Hematopoietic multipotent progenitor cell treated with erythropoietin and hydrocortisone succinate and interleukin-3 and kit ligand, for 15 days (in vitro differentiated cells): ENCODE measurements around the gene ASF1B.
A peak's percentile ranks its signal among the peaks of the same experiment; 100 is the strongest.

Experiments
- DNase-seq: peaks from one replicate; pipeline ENCODE4 v3.0.0-alpha.2; 2015; ENCODE audit warnings: low spot score

ASF1B gene

DNA sequence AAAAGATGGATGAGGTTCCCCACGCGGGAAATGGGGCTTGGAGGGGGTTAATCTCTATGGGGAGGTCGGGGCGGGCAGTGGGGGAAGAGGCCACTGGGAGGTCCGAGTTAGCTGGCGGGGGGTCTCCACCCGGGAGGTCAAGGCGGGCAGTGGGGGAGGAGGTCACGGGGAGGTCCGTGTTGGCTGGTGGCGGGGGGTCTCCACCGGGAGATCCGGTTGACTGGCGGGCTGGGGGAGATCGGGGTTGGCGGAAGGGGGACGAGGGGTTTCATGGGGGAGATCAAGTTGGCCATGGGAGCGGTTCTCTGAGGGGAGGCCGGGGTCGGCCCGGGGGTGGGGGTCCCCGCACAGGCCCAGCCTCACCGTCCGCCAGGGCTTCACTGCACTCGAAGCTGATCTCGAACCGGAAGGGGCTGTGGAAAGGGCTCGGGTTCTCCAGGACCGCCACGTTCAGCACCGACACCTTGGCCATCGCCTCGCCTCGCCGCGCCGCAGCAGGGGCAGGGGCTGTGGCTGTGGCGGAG lies 342 bp downstream of the ASF1B start:
- no peak for DNase-seq

- no peak for DNase-seq
Measured at GRCh38 chr19:14135355-14135754, 1.0 kb downstream of the ASF1B start.

DNA sequence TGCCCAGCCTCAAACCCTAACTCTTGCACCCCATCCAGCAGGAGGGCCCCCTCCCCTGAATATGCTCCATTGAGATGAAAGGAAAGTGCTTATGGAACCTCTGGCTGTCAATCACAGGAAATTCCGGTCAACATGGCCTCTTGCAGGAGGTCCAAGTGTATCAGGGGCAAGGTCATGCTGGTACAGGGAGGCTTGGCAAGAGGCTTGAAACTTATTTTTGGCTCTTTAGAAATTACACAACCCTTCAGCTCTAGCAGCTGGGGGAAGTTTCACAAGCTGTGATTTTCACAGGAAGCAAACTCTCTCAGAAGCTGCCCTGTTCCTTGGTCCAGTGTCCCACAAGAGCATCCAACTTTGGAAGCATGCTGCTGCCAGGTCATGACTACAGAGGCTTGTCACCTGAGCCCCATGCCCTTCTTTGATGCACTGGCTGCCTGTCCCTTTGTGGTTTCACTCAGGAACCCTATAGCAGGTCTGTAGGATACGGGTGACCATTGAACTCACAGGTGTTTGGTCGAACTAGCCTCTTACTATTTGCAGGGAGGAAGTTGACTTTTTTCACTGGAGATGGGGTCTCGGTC lies 8.4 kb downstream of the ASF1B start:
- DNase-seq, result no peak

GRCh38 chr19:14127176-14127575 lies 9.2 kb downstream of the ASF1B start:
- DNase-seq, result no peak

DNA sequence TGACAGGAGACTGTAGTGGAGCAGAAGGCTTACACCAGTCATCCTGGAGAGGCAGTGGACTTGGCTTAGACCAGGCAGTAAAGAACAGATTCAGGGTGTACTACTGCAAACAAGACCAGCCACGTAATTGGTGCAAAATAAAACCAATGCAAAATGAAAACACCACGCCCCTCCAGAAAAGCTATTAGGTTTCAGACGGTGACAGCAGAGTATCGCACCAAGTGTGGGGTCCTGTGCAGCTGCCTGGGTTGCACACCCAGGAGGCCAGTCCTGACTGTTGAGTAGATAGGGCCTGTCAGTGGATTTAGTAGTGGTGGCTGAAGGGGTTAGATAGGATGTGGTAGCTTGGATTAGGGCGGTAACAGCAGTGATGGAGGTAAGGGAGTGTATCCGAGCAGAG lies 13.5 kb downstream of the ASF1B start:
- no peak for DNase-seq

DNA sequence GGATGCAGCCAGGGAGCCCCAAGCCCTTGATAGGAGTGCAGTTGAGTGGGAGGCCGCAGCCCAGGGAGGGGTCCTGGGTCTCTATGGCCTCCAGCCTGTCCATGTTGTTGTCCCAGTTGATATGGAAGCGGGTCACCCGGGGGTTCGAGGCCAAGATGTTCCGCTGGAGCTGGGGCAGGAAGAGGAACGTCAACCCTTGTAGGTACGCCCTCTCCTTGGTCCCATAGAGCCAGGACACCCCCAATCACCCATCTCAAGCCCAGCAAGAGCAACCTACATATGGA lies 15.9 kb downstream of the ASF1B start:
- DNase-seq, result no peak

DNA sequence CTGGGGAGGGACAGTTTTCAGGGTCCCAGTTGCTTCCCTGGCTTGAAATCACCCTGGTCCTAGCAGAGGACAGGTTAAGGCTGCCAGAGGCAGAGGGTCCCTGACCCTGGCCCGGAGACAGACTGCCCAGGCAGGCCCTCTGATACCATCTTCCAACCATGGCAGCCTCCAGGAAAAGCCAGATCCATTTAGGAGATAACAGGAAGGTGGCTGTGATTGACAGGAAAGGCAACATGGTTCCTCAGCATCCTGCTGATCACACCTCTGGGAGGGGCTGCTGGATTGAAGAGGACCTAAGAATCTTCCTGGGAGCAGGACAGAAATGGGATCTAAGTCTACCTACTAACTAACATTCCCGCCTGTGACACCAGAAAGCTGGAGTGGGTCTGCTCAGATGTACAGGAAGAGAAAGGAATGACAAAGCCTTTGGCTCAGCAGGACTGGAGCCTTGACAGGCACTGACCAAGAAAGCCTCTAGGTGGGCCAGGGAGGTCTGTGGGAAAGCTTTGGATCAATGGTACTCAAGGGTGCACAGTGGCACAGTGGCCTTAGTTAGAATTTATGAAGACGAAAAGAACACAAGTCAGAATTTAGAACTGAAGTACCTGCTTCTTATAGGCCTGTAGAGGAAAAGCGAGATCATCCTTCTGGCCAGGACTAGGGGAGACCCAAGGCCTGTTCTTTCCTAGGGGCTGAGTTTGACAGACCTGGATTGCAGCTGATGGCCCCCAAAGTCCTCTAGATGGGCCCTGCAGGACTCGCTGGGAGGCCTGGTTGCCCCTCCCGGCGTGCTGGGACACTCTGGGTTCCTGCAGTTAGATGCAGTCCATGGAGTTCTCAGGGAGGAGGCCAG lies 16.5 kb downstream of the ASF1B start:
- no peak for DNase-seq

DNA sequence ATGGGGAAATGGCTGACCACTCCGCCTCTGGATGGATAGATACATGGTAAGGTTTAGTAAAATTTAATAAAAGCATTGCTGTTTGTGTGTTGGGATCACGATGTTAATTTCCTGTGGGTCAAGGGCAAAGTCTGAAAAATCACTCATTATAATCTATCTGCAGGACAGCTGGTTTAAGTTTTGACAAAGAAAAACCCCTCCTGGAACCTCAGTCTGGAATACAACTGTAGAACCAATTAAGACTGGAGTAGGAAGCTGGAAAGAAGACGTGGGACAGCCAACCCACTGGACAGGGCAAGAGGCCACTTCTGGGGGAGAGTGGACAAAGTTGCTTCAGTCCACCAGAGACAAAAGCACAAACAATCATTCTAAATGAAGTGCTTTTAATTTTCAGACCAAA lies 17.2 kb downstream of the ASF1B start:
- no peak for DNase-seq

GRCh38 chr19:14118165-14119051 lies 18.0 kb downstream of the ASF1B start:
- DNase-seq, result no peak

GRCh38 chr19:14117668-14118164 lies 18.7 kb downstream of the ASF1B start, which contains the start of gene PRKACA:
Gene PRKACA, minus strand, starts transcription at chr19:14117762. Its CDS starts 215 bp downstream, at chr19:14117547.
- DNase-seq, result peak; percentile 98

DNA sequence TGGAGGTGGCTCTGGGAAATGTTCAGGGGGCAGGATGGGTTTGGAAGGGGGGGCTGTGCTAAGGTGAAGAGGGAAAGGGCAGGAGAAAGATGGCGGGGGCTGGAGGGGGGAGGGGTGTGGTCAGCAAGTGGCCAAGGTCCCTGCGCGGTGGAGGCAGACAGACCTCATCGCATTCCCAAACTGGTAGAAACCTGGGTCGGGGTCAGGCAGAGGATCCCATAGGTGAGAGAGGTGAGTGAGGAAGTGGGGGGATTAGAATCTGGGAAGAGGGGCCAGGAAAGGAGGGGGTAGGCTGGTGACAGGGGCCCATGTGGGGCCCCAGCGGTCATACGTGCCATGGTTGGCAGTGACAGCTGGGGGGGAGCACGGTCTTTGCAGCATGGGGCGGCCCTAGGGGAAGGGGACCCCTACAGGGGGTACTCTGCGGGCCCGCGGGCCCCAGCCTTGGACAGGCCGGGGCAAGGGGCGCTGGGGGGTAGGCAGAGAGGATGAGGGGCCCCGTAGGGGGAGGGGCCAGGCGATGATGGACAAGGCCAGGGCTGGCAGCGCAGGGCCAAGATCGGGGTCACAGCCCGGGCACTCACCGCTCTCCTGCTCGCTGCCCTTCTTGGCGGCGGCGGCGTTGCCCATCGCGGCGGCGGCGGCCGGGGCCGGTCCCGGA lies 19.3 kb downstream of the ASF1B start:
- no peak for DNase-seq

DNA sequence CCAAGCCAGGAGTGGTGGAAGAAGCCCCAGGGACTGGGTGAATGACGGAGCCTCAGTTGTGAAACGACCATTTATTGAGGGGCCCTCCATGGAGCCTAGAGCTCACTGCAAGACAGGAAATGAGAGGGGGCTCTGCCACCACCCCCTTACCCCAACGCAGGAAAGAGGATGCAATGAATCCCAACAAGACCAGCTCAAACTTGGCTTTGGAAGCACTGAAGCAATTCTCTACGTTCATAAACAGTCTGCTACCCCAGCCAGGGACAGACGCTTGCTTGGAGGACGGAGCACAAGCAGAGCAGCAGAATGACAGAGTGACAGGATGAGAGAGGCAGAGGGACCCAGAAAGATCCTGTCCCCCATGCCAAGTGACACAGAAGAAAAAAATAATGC lies 19.9 kb downstream of the ASF1B start:
- no peak for DNase-seq

- DNase-seq, result no peak
Measured at GRCh38 chr19:14115756-14116155, 20.6 kb downstream of the ASF1B start.

- peak; percentile 55 for DNase-seq
Measured at GRCh38 chr19:14114854-14115253, 21.5 kb downstream of the ASF1B start.

DNA sequence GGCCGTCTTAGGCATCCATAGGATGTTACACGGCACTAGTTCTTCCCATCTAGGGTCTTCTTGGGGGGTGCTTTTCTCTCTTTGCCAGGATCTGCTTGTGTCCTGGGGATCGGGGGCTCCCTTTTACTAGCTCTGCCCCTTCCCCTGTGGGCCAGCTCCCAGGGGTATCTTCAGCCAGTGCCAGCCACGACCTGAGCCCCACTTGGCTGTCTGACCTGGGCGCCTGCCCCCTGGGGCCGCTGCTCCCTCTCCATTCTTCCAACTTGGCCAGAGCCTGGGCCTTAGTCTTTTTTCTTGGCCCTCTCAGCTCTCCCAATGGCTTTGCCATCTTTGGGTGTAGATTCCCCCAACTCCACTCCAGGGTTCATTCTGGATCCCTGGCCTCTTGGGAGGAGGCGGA lies 21.9 kb downstream of the ASF1B start:
- no peak for DNase-seq

GRCh38 chr19:14113762-14114414 lies 22.5 kb downstream of the ASF1B start:
- peak; percentile 69 for DNase-seq

- no peak for DNase-seq
Measured at GRCh38 chr19:14112809-14113385, 23.5 kb downstream of the ASF1B start.

DNA sequence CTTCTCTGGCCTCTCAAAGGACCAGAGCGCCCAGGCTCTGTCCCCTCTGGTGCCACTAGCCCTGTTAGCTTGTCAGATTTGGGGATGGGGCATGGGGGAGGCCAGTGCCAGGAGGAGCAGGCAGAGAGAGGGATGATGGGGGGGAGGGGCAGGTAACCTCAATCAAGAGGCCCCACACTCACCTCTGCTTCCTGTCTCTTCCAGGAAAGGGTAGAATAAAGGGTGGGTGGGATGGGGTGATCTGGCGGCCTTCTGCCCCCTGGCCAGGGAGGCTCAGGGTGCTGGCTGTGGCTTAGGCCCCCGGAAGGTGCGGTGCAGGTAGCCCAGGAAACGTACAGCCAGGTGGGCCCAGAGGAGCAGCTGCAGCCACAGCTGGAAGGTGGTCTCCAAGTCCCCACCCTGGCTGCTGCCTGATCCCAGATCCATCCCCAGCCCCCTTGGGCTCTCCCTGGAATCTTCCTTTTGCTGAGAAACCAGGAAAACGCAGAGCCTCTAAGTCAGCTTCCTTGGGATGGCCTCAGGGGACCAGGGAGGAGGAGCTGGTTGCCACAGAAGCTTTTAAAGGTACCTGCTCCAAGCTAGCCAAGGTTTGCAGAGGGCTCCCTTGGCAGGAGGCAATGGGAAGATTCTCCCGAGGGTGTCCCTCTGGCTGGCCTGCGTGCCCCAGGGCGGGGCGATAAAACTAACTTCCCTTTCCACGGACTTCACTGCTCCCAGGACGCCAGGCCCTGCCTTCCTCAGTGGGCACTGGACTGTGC lies 24.2 kb downstream of the ASF1B start:
- DNase-seq, result no peak

DNA sequence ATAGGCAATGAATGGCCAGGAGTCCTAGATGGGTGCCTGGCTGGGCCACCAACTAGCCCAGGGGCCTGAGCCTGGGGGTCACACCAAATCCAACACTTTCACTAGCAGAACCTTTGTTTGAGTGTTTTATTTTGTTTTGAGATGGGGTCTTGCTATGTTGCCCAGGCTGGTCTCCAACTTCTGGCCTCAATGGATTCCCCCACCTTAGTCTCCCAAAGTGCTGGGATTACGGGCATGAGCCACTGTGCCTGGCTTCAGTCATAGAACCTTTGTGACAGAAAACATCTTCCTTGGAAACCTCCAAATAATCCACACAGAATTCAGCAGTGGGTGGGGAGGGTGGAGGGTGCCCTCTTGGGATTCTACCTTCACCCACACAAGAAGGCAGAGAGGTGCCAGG lies 24.9 kb downstream of the ASF1B start:
- DNase-seq, result no peak

DNA sequence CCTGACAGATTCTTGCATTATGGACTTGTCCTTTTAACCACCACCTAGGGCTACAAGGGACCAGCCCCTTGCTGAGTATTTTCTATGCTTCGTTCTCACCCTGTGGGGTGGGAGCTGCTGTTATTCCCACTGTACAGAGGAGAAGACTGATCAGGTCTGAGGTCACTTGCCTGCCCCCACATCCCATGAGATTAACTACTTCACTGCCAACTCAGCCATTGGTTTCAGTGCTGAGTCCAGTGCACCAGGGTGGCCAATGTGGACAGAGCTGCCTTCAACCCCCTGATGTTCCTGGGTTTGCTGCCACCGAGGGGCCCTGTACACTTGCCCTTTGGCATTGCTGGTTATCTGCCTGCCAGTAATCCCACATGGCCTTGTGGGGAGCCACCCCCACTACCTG lies 25.7 kb downstream of the ASF1B start:
- DNase-seq, result no peak
